Right atrium auricular region (tissue), 2 donors: ENCODE results near the gene TCAF1. TPM values are rescaled to one million over a fixed set of nuclear protein-coding genes. Genes with fewer than 3 reads are reported as not detected.

Experiments used
- DNase-seq: peaks from one replicate; pipeline ENCODE4 v3.0.0-alpha.2; 2019; ENCODE audit warnings: low spot score
- H3K27ac ChIP-seq, 2 donors: fragments of 200-600 bp; sonication (generic); 1 replicate in 1 of 2; 2 replicates in 1 of 2; pipeline ENCODE4 v1.5.1; 2016 to 2019
- H3K27me3 ChIP-seq, 2 donors: fragments of 200-600 bp; sonication (generic); one replicate each; pipeline versions ENCODE4 v1.5.1 to v1.6.0; 2017 to 2019
- H3K36me3 ChIP-seq: fragments of 200-600 bp; sonication (generic); one replicate; pipeline ENCODE4 v1.5.1; 2016
- H3K4me1 ChIP-seq, 2 donors: fragments of 200-600 bp; sonication (generic); one replicate each; pipeline versions ENCODE4 v1.5.1 to v1.6.0; 2017 to 2019
- H3K4me3 ChIP-seq, 2 donors: fragments of 200-600 bp; sonication (generic); 1 replicate in 1 of 2; 2 replicates in 1 of 2; pipeline ENCODE4 v1.5.1; 2017 to 2019; ENCODE audit warnings: mild to moderate bottlenecking in 1 of 2, moderate library complexity in 1 of 2
- H3K9me3 ChIP-seq, 2 donors: fragments of 200-600 bp; sonication (generic); one replicate each; pipeline ENCODE4 v1.5.1; 2019
- total RNA-seq, 2 donors: library from RNA; depleted of rRNA; stranded (reverse); fragments of >200 nt; gene quantifications; one replicate each; pipeline ENCODE4 v1.1.0, GENCODE V29; 2016
- TF ChIP-seq, protein P1 (sequence below), 2 donors: fragments of 200-600 bp; sonication (generic); IDR thresholded peaks; one replicate each; pipeline ENCODE4 v1.5.1; 2019; ENCODE audit warnings: antibody characterized with exemption in 2 of 2

The TCAF1 gene
- total RNA-seq, 2 donors from 2014 or later = 27.9 to 32.1 TPM

DNA sequence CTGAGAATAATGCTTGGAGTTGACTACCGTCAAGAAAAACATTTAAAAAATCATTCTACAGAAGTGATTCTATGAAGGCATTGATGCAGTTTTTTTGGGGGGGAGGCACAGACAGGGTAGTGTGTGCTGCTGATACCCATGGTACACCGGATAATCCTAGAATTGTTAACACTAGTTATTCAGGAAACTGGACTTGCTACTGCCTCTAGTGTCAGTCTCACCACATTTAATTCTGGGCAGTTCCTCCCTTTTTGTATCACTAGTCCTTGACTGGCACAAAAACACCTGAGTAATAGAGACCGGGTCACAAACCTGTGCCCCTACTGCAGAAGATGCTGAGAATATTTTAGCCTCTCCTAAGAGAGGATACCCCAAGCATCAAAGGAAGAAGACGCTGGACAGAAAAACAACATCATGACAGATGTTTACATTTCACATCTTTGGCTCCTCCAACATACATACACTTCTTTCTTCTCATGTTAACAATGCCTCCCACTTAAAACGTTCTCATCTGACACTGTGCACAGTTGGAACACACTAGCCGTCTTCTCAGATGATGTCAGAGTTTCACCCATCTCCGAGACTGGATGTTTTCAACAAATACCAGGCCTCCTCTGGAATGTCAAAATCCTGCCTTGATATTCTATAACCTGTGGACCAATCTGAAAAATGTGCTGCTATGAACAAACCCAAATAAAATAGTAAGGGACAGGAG is 13.1 kb upstream of the TCAF1 start:
- DNase-seq = no peak
- TF ChIP-seq, protein P1, sequence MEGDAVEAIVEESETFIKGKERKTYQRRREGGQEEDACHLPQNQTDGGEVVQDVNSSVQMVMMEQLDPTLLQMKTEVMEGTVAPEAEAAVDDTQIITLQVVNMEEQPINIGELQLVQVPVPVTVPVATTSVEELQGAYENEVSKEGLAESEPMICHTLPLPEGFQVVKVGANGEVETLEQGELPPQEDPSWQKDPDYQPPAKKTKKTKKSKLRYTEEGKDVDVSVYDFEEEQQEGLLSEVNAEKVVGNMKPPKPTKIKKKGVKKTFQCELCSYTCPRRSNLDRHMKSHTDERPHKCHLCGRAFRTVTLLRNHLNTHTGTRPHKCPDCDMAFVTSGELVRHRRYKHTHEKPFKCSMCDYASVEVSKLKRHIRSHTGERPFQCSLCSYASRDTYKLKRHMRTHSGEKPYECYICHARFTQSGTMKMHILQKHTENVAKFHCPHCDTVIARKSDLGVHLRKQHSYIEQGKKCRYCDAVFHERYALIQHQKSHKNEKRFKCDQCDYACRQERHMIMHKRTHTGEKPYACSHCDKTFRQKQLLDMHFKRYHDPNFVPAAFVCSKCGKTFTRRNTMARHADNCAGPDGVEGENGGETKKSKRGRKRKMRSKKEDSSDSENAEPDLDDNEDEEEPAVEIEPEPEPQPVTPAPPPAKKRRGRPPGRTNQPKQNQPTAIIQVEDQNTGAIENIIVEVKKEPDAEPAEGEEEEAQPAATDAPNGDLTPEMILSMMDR (IDR thresholded peaks at IDR 0.05) = no peak
- Histone ChIP-seq H3K36me3 (no peaks in the 10 kb centered on the region), H3K4me3 (no peak overlapping the region), H3K9me3 (no peaks in the 10 kb centered on the region), H3K27me3 (no peaks in the 10 kb centered on the region), H3K27ac (no peak overlapping the region), H3K4me1 (no peaks in the 10 kb centered on the region)

DNA sequence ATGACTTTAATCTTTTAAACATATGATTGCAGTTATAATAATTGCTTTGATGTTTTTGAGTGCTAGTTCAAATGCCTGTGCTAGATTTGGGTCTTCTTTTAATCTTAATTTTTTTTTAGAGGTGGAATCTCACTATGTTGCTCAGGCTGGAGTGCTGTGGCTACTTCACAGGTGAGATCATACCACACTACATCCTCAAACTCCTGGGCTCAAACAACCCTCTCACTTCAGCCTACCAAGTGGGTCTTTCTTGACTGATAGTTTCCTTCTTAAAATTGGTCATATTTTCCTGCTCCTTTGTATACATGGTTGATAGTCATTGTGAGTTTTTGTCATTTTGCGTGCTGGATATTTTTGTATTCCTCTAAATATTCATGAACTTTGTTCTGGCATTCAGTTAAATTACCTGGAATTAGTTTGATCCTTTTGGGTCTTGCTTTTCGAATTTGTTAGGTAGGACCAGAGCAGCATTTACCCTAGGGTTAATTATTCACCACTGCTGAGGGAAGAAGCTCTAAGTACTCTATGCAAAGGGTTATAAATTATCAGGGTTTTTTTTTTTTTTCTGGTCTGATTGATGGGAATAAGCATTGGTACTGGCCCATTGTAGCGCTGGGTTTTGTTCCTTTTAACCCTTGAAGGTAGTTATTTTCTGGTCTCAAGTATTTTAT is 12.1 kb upstream of the TCAF1 start:
- H3K9me3 ChIP-seq = no peaks in the 10 kb centered on the region
- no peaks in the 10 kb centered on the region for H3K27me3 ChIP-seq
- no peak overlapping the region for H3K27ac ChIP-seq
- H3K4me1 ChIP-seq = no peaks in the 10 kb centered on the region
- DNase-seq = no peak
- no peaks in the 10 kb centered on the region for H3K36me3 ChIP-seq
- TF ChIP-seq, protein P1 (IDR thresholded peaks at IDR 0.05) = no peak
- no peak overlapping the region for H3K4me3 ChIP-seq

DNA sequence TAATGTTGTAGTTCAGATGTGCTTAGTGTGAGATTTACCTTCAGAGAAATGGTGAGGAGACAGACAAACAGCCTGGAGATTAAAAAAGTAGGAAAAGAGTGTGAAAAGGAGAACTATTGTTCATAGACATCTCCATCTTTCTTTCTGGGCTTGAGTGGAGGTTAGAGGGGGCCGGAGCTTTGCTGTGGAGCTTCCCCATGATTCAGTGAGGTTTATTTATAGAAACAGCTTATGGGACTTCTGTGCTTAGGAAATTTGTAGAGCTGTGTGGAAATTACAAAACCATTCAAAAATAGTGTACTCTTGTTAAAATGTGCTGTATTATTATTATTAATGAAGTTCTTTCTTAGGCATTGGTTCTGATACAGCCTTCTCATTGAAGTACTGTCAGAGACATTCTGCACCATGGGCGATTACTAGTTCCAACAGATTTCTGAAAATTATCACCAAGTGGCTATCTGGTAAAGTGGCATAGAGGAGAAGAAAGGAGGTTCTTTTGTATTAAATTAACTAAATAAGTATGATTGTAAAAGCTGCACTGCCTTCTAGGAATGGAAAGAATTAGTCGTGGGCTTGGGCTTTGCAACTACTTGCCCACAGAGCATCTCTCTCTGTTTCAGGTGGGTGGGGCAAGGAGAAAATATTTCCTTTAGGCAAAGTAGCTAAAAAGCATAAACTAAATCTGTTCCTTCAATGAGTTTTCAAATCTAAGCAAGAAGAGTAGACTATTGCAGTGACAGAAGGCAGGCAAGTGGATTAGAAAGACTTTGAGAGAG is 8.7 kb upstream of the TCAF1 start:
- DNase-seq = no peak
- no peak overlapping the region for H3K27ac ChIP-seq
- TF ChIP-seq, protein P1 (IDR thresholded peaks at IDR 0.05) = no peak
- no peaks in the 10 kb centered on the region for H3K36me3 ChIP-seq
- peaks cover 0 to 3% of the 10 kb centered on the region in 2 donors for H3K4me1 ChIP-seq
- no peaks in the 10 kb centered on the region for H3K9me3 ChIP-seq
- H3K4me3 ChIP-seq = no peak overlapping the region
- H3K27me3 ChIP-seq = no peaks in the 10 kb centered on the region

DNA sequence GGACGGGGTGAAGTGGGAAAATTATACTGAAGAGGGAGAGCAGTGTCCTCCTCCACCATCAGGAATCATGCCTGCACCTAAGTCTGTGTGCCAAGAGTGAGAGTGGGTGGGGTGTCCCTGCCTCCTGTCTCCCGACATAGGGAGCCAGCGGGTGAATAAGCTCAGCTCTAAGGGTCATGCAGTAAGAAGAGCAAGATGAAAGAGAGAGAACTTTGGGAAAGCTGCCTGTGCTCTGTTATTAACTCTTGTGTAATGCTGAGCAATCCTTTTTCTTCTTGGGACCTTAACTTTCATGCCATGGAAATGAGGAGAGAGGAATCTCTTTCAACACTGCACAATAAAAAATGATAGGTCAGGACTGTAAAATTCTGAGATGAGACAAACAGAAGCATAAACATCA is 7.9 kb upstream of the TCAF1 start:
- no peaks in the 10 kb centered on the region for H3K27me3 ChIP-seq
- DNase-seq = no peak
- no peaks in the 10 kb centered on the region for H3K36me3 ChIP-seq
- H3K4me3 ChIP-seq = no peak overlapping the region
- H3K27ac ChIP-seq = no peak overlapping the region
- peaks cover 0 to 10% of the 10 kb centered on the region in 2 donors for H3K4me1 ChIP-seq
- TF ChIP-seq, protein P1 (IDR thresholded peaks at IDR 0.05) = no peak
- H3K9me3 ChIP-seq = no peaks in the 10 kb centered on the region

DNA sequence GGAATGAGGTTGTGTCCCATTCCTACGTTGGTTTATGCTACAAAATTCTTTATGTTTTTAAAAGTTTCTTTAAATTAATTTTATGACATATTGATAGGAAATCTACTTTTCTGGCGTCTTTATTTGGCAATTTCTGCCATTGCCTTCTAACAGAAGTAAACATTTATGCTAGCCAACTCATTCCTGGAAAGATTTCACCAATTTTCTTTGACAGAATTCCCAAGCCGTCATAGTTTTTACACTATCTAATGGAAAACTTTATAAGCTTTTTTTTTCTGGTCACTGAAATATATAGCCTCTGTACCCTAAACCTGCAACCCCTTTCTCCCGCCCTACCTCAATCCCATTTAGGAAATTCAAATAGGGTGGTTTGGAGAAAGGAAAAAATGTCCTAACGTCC is 6.1 kb upstream of the TCAF1 start:
- peaks cover 0 to 10% of the 10 kb centered on the region in 2 donors for H3K4me1 ChIP-seq
- no peaks in the 10 kb centered on the region for H3K9me3 ChIP-seq
- no peaks in the 10 kb centered on the region for H3K36me3 ChIP-seq
- no peak overlapping the region for H3K27ac ChIP-seq
- no peaks in the 10 kb centered on the region for H3K27me3 ChIP-seq
- TF ChIP-seq, protein P1 (IDR thresholded peaks at IDR 0.05) = no peak
- no peak for DNase-seq
- no peak overlapping the region for H3K4me3 ChIP-seq
